Gastrocnemius medialis (tissue), 4 donors: Measurements from ENCODE around the gene TTYH3. TPM values are rescaled to one million over a fixed set of nuclear protein-coding genes. Genes with fewer than 3 reads are reported as not detected.
A peak's percentile ranks its signal among the peaks of the same experiment; 100 is the strongest.

Experiments used
- ATAC-seq, 2 donors: fragments of 150-250 bp; one replicate each; pipeline ENCODE4 v1.9.1; 2016
- DNase-seq, 2 donors: peaks; one replicate each; pipeline ENCODE4 v3.0.0-alpha.2; 2019
- H3K27ac ChIP-seq, 4 donors: fragments of 200-600 bp; sonication (generic); 1 replicate in 1 of 4; 2 replicates in 3 of 4; pipeline ENCODE4 v1.5.1; 2016 to 2018; ENCODE audit warnings: mild to moderate bottlenecking in 2 of 4, moderate library complexity in 1 of 4
- H3K27me3 ChIP-seq, 3 donors: fragments of 200-600 bp; sonication (generic) in 2 of 3; 1 replicate in 1 of 3; 2 replicates in 2 of 3; pipeline versions ENCODE4 v1.5.1 to v1.6.0; 2016 to 2019; ENCODE audit warnings: mild to moderate bottlenecking in 1 of 3, moderate library complexity in 1 of 3
- H3K36me3 ChIP-seq, 2 donors: fragments of 200-600 bp; sonication (generic) in 1 of 2; one replicate each; pipeline ENCODE4 v1.5.1; 2017 to 2018
- H3K4me1 ChIP-seq, 2 donors: fragments of 200-600 bp; sonication (generic) in 1 of 2; one replicate each; pipeline ENCODE4 v1.5.1; 2016 to 2017; ENCODE audit warnings: mild to moderate bottlenecking in 2 of 2
- H3K4me3 ChIP-seq, 4 donors: fragments of 200-600 bp; sonication (generic) in 3 of 4; 1 replicate in 1 of 4; 2 replicates in 3 of 4; pipeline ENCODE4 v1.5.1; 2016 to 2019; ENCODE audit warnings: mild to moderate bottlenecking in 2 of 4
- H3K9me3 ChIP-seq, 3 donors: fragments of 200-600 bp; sonication (generic) in 2 of 3; 1 replicate in 1 of 3; 2 replicates in 2 of 3; pipeline ENCODE4 v1.5.1; 2016 to 2019
- POLR2A ChIP-seq, 2 donors: fragments of 450-650 bp; IDR thresholded peaks; one replicate each; pipeline ENCODE4 v1.6.1; 2017; ENCODE audit warnings: antibody characterized with exemption in 2 of 2, mild to moderate bottlenecking in 2 of 2, moderate library complexity in 2 of 2
- in situ Hi-C, 4 donors: fragments of 200-750 bp; cut with MboI; loops; one replicate each; pipeline versions ENCODE4 v1.15.0 to v1.8.0; 2017; ENCODE audit warnings: low sequenced_read_pairs in 4 of 4
- intact Hi-C: fragments of 100-400 bp; cut with DNase I; formaldehyde crosslinking; loops from one replicate; pipeline ENCODE4 v1.15.1; 2023; ENCODE audit warnings: low total_unique reads
- total RNA-seq, 4 donors: library from RNA; depleted of rRNA; stranded (reverse); fragments of >200 nt; gene quantifications; one replicate each; pipeline versions ENCODE4 v1.1.0 to v1.2.3, GENCODE V29; 2016
- TF ChIP-seq, protein P1 (sequence below), 5 experiments: fragments of 450-650 bp in 3 of 5; fragments of 200-600 bp in 2 of 5; sonication (generic) in 2 of 5; IDR thresholded peaks in 4 of 5; conservative IDR thresholded peaks in 1 of 5; 1 replicate in 4 of 5; 2 replicates in 1 of 5; pipeline ENCODE4 v1.5.1; 2016 to 2019; ENCODE audit warnings: antibody characterized with exemption in 5 of 5, mild to moderate bottlenecking in 3 of 5, moderate library complexity in 3 of 5

TTYH3 gene
- total RNA-seq, 4 donors from 2014 or later, result 2.9 to 14.8 (median 5.2) TPM

GRCh38 chr7:2622869-2623697 is 8.7 kb upstream of the TTYH3 start:
- Histone ChIP-seq H3K36me3 (no peaks in the 10 kb centered on the region), H3K4me1 (peaks cover 5 to 14% of the 10 kb centered on the region in 2 donors), H3K4me3 (no peak overlapping the region), H3K27ac (no peak overlapping the region), H3K27me3 (no peaks in the 10 kb centered on the region), H3K9me3 (no peaks in the 10 kb centered on the region)
- intact Hi-C loops, result no loop called here
- TF ChIP-seq, protein P1, sequence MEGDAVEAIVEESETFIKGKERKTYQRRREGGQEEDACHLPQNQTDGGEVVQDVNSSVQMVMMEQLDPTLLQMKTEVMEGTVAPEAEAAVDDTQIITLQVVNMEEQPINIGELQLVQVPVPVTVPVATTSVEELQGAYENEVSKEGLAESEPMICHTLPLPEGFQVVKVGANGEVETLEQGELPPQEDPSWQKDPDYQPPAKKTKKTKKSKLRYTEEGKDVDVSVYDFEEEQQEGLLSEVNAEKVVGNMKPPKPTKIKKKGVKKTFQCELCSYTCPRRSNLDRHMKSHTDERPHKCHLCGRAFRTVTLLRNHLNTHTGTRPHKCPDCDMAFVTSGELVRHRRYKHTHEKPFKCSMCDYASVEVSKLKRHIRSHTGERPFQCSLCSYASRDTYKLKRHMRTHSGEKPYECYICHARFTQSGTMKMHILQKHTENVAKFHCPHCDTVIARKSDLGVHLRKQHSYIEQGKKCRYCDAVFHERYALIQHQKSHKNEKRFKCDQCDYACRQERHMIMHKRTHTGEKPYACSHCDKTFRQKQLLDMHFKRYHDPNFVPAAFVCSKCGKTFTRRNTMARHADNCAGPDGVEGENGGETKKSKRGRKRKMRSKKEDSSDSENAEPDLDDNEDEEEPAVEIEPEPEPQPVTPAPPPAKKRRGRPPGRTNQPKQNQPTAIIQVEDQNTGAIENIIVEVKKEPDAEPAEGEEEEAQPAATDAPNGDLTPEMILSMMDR (IDR thresholded peaks at IDR 0.05 in 4 of 5, conservative IDR thresholded peaks at IDR 0.05 in 1 of 5), result no peak
- TF ChIP-seq POLR2A (IDR thresholded peaks at IDR 0.05), result no peak
- in situ Hi-C loops, result no loop called here
- no peak for ATAC-seq
- DNase-seq, result no peak

GRCh38 chr7:2623698-2624014 is 8.1 kb upstream of the TTYH3 start:
- Histone ChIP-seq H3K36me3 (no peaks in the 10 kb centered on the region), H3K4me1 (peaks cover 5 to 12% of the 10 kb centered on the region in 2 donors), H3K27me3 (no peaks in the 10 kb centered on the region), H3K4me3 (no peak overlapping the region), H3K27ac (no peak overlapping the region), H3K9me3 (no peaks in the 10 kb centered on the region)
- intact Hi-C loops, result no loop called here
- DNase-seq, result no peak
- ATAC-seq, result no peak
- in situ Hi-C loops, result no loop called here
- TF ChIP-seq POLR2A (IDR thresholded peaks at IDR 0.05), result no peak
- TF ChIP-seq, protein P1 (IDR thresholded peaks at IDR 0.05 in 4 of 5, conservative IDR thresholded peaks at IDR 0.05 in 1 of 5), result no peak

GRCh38 chr7:2624293-2624886 is 7.4 kb upstream of the TTYH3 start:
- in situ Hi-C loops, result no loop called here
- Histone ChIP-seq H3K36me3 (no peaks in the 10 kb centered on the region), H3K9me3 (no peaks in the 10 kb centered on the region), H3K27ac (no peak overlapping the region), H3K4me3 (no peak overlapping the region), H3K27me3 (no peaks in the 10 kb centered on the region), H3K4me1 (peaks cover 7 to 11% of the 10 kb centered on the region in 2 donors)
- TF ChIP-seq, protein P1 (IDR thresholded peaks at IDR 0.05 in 4 of 5, conservative IDR thresholded peaks at IDR 0.05 in 1 of 5), result no peak
- TF ChIP-seq POLR2A (IDR thresholded peaks at IDR 0.05), result no peak
- ATAC-seq, result no peak
- DNase-seq, result no peak
- intact Hi-C loops, result no loop called here

GRCh38 chr7:2626498-2627117 is 5.2 kb upstream of the TTYH3 start:
- TF ChIP-seq, protein P1 (IDR thresholded peaks at IDR 0.05 in 4 of 5, conservative IDR thresholded peaks at IDR 0.05 in 1 of 5), result no peak
- no peak for TF ChIP-seq POLR2A (IDR thresholded peaks at IDR 0.05)
- H3K9me3 ChIP-seq, result no peaks in the 10 kb centered on the region
- H3K36me3 ChIP-seq, result no peaks in the 10 kb centered on the region
- ATAC-seq (no peak), DNase-seq (no peak)
- H3K27ac ChIP-seq, result peak overlapping the region in 1 of 4 donors; percentile 47
- H3K4me3 ChIP-seq, result no peak overlapping the region
- no peaks in the 10 kb centered on the region for H3K27me3 ChIP-seq
- in situ Hi-C loops (no loop called here), intact Hi-C loops (no loop called here)
- H3K4me1 ChIP-seq, result peaks cover 19 to 21% of the 10 kb centered on the region in 2 donors
